OCI-LY7 (cell line): ENCODE measurements around the gene ULBP3.

Experiments
- CTCF ChIP-seq: fragments of 200-600 bp; sonication (generic); conservative IDR thresholded peaks from 2 replicates; pipeline ENCODE4 v1.5.1; 2014; ENCODE audit warnings: mild to moderate bottlenecking, antibody characterized with exemption, low read length, moderate library complexity, mixed read lengths
- EZH2phosphoT487 ChIP-seq: fragments of 200-600 bp; sonication (generic); IDR thresholded peaks from 2 replicates; pipeline ENCODE4 v1.6.1; 2018; ENCODE audit warnings: low read depth, borderline replicate concordance, mild to moderate bottlenecking, mixed run types, antibody characterized with exemption, low read length, moderate library complexity, mixed read lengths

GRCh38 chr6:150026976-150027805, 41.7 kb downstream of the ULBP3 start:
- TF ChIP-seq EZH2phosphoT487 (no peak), CTCF (no peak)
